OCI-LY1 (cell line): ENCODE measurements around the gene TPM3.

Source experiments
- H2AFZ ChIP-seq: fragments of 200-600 bp; sonication (generic), shearing (Covaris generic); 2 replicates; pipeline ENCODE4 v1.6.0; 2014; ENCODE audit warnings: antibody characterized with exemption, mild to moderate bottlenecking, low read length
- H3F3A ChIP-seq: fragments of 200-600 bp; sonication (generic), shearing (Covaris generic); 2 replicates; pipeline ENCODE4 v1.6.0; 2014; ENCODE audit warnings: mild to moderate bottlenecking, antibody characterized with exemption, low read length, moderate library complexity; ENCODE audit not compliant: insufficient read depth
- H3K27ac ChIP-seq: fragments of 200-600 bp; sonication (generic); 2 replicates; pipeline ENCODE4 v1.5.1; 2014; ENCODE audit warnings: low read length, mixed run types, mild to moderate bottlenecking, low read depth; ENCODE audit not compliant: poor library complexity, severe bottlenecking
- H3K27me3 ChIP-seq: fragments of 200-600 bp; sonication (generic); 2 replicates; pipeline ENCODE4 v1.6.0; 2014; ENCODE audit warnings: antibody characterized with exemption, mild to moderate bottlenecking, low read length, moderate library complexity; ENCODE audit not compliant: insufficient read depth
- H3K36me3 ChIP-seq: fragments of 200-600 bp; sonication (generic); 2 replicates; pipeline ENCODE4 v1.6.1; 2014; ENCODE audit warnings: mild to moderate bottlenecking, antibody characterized with exemption, low read length, moderate library complexity, mixed read lengths; ENCODE audit not compliant: insufficient read depth
- H3K4me1 ChIP-seq: fragments of 200-600 bp; sonication (generic); 2 replicates; pipeline ENCODE4 v1.5.1; 2014; ENCODE audit warnings: mild to moderate bottlenecking, low read length, moderate library complexity; ENCODE audit not compliant: insufficient read depth, severe bottlenecking
- H3K4me2 ChIP-seq: fragments of 200-600 bp; sonication (generic), shearing (Covaris generic); 2 replicates; pipeline ENCODE4 v1.6.1; 2014; ENCODE audit warnings: low read length
- H3K4me3 ChIP-seq: fragments of 200-600 bp; sonication (generic); 2 replicates; pipeline ENCODE4 v1.5.1; 2014; ENCODE audit warnings: low read length, low read depth, mild to moderate bottlenecking, mixed read lengths; ENCODE audit not compliant: poor library complexity, severe bottlenecking
- H3K79me2 ChIP-seq: fragments of 200-600 bp; shearing (Covaris generic); 2 replicates; pipeline ENCODE4 v1.6.1; 2016; ENCODE audit warnings: mixed run types, low read length, mixed read lengths; ENCODE audit not compliant: insufficient read depth
- H3K9ac ChIP-seq: fragments of 200-600 bp; sonication (generic), shearing (Covaris generic); 2 replicates; pipeline ENCODE4 v1.6.1; 2014; ENCODE audit warnings: mild to moderate bottlenecking, low read length, mixed read lengths
- H3K9me2 ChIP-seq: fragments of 200-600 bp; sonication (generic), shearing (Covaris generic); 2 replicates; pipeline ENCODE4 v1.6.1; 2014; ENCODE audit warnings: low read depth, mild to moderate bottlenecking, low read length, mixed read lengths
- H3K9me3 ChIP-seq: fragments of 200-600 bp; shearing (Covaris generic); 2 replicates; pipeline ENCODE4 v1.6.1; 2014; ENCODE audit warnings: low read length, mixed read lengths
- H4K20me1 ChIP-seq: fragments of 200-600 bp; sonication (generic), shearing (Covaris generic); 2 replicates; pipeline ENCODE4 v1.6.0; 2016; ENCODE audit warnings: mild to moderate bottlenecking, low read length; ENCODE audit not compliant: insufficient read depth
- EZH2 ChIP-seq: fragments of 200-600 bp; sonication (generic), shearing (Covaris generic); IDR thresholded peaks from 2 replicates; pipeline ENCODE4 v1.8.0; 2017; ENCODE audit warnings: borderline replicate concordance, mixed run types, mild to moderate bottlenecking, antibody characterized with exemption, low read length, moderate library complexity, mixed read lengths
- TF ChIP-seq, protein P1 (sequence below): fragments of 200-600 bp; sonication (generic), shearing (Covaris generic); IDR thresholded peaks from 2 replicates; pipeline ENCODE4 v1.5.1; 2017; ENCODE audit warnings: mild to moderate bottlenecking, antibody characterized with exemption, low read length, moderate library complexity, mixed read lengths

Gene TPM3

DNA sequence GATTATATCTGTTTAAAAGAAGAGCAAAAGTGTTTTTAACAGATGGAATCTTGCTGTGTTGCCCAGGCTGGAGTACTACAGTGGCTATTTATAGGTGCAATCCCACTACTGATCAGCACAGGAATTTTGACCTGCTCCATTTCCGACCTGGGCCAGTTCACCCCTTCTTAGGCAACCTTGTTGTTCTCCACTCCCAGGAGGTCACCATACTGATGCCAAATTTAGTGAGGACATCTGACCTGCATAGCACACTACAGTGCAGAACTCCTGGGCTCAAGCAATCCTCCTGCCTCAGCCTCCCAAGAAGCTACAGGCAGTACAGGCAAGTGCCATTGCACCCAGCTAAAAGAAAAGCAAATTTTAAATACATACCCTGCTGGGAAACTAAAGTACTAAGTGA, 25.7 kb downstream of the TPM3 start:
- H3K4me1 ChIP-seq = no peaks in the 10 kb centered on the region
- H3K9me2 ChIP-seq = no peaks in the 10 kb centered on the region
- H3K4me2 ChIP-seq = no peak overlapping the region
- no peak overlapping the region for H3K27ac ChIP-seq
- H3K36me3 ChIP-seq = peaks cover 99% of the 10 kb centered on the region
- no peaks in the 10 kb centered on the region for H4K20me1 ChIP-seq
- TF ChIP-seq, protein P1, sequence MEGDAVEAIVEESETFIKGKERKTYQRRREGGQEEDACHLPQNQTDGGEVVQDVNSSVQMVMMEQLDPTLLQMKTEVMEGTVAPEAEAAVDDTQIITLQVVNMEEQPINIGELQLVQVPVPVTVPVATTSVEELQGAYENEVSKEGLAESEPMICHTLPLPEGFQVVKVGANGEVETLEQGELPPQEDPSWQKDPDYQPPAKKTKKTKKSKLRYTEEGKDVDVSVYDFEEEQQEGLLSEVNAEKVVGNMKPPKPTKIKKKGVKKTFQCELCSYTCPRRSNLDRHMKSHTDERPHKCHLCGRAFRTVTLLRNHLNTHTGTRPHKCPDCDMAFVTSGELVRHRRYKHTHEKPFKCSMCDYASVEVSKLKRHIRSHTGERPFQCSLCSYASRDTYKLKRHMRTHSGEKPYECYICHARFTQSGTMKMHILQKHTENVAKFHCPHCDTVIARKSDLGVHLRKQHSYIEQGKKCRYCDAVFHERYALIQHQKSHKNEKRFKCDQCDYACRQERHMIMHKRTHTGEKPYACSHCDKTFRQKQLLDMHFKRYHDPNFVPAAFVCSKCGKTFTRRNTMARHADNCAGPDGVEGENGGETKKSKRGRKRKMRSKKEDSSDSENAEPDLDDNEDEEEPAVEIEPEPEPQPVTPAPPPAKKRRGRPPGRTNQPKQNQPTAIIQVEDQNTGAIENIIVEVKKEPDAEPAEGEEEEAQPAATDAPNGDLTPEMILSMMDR = no peak
- no peak for TF ChIP-seq EZH2
- no peak overlapping the region for H3K9ac ChIP-seq
- H3K9me3 ChIP-seq = no peaks in the 10 kb centered on the region
- no peaks in the 10 kb centered on the region for H3F3A ChIP-seq
- no peaks in the 10 kb centered on the region for H3K79me2 ChIP-seq
- H2AFZ ChIP-seq = no peak overlapping the region
- no peaks in the 10 kb centered on the region for H3K27me3 ChIP-seq
- H3K4me3 ChIP-seq = no peak overlapping the region

DNA sequence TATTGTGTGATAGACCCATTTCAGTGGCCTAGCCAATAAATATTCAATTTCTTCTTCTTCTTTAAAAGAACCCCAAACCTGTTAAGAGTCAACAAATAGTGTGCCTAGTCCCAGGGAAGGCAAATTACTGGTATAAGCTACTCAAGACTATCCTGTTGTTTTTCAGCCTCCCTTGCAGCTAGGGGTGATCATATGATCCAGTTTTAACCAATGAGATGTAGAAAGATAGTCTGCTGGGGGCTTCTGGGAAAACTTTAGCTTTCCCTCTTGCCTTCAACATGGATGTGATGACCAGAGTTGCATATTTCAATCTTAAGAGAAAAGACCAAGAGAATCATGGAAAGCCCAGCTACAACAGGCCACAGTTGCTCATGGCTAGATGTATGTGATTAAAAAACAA, 32.3 kb downstream of the TPM3 start:
- H3K4me3 ChIP-seq = no peak overlapping the region
- no peaks in the 10 kb centered on the region for H3K9me2 ChIP-seq
- H3K9ac ChIP-seq = no peak overlapping the region
- no peaks in the 10 kb centered on the region for H3K27me3 ChIP-seq
- H3K36me3 ChIP-seq = peaks cover 87% of the 10 kb centered on the region
- TF ChIP-seq, protein P1 = no peak
- no peak for TF ChIP-seq EZH2
- H2AFZ ChIP-seq = no peak overlapping the region
- peaks cover 4% of the 10 kb centered on the region; the same call in 1 of the 2 replicates for H3K9me3 ChIP-seq
- no peaks in the 10 kb centered on the region; the same call in 1 of the 2 replicates for H3F3A ChIP-seq
- H3K4me1 ChIP-seq = peaks cover 6% of the 10 kb centered on the region
- H3K27ac ChIP-seq = no peak overlapping the region
- no peaks in the 10 kb centered on the region for H4K20me1 ChIP-seq
- no peak overlapping the region for H3K4me2 ChIP-seq
- no peaks in the 10 kb centered on the region for H3K79me2 ChIP-seq

GRCh38 chr1:154158307-154159125, 33.4 kb downstream of the TPM3 start:
- H3K27ac ChIP-seq = no peak overlapping the region
- no peak overlapping the region for H3K4me3 ChIP-seq
- peaks cover 4% of the 10 kb centered on the region; the same call in 1 of the 2 replicates for H3K9me3 ChIP-seq
- H3K9ac ChIP-seq = no peak overlapping the region
- no peaks in the 10 kb centered on the region for H3K9me2 ChIP-seq
- H3F3A ChIP-seq = no peaks in the 10 kb centered on the region; the same call in 1 of the 2 replicates
- H3K4me1 ChIP-seq = peaks cover 6% of the 10 kb centered on the region
- TF ChIP-seq EZH2 = no peak
- TF ChIP-seq, protein P1 = no peak
- no peaks in the 10 kb centered on the region for H3K27me3 ChIP-seq
- H2AFZ ChIP-seq = no peak overlapping the region
- no peaks in the 10 kb centered on the region for H3K79me2 ChIP-seq
- no peaks in the 10 kb centered on the region for H4K20me1 ChIP-seq
- H3K36me3 ChIP-seq = peaks cover 76% of the 10 kb centered on the region
- H3K4me2 ChIP-seq = no peak overlapping the region
